A549 treated with Hydrocortisone at 1 μM for 4 hours (cell line): ENCODE data around the gene SLC22A5. TPM values are rescaled to one million over a fixed set of nuclear protein-coding genes. Genes with fewer than 3 reads are reported as not detected.

ENCODE experiments used
- total RNA-seq: library from RNA; stranded (reverse); fragments of 200-300 nt; extraction: Qiagen RNA extraction; gene quantifications from 5 replicates; pipeline ENCODE4 v1.2.3, GENCODE V29; 2022

Gene SLC22A5
- 53.6 to 66.8 TPM (median 60.8 TPM) in 5 replicates for total RNA-seq

DNA sequence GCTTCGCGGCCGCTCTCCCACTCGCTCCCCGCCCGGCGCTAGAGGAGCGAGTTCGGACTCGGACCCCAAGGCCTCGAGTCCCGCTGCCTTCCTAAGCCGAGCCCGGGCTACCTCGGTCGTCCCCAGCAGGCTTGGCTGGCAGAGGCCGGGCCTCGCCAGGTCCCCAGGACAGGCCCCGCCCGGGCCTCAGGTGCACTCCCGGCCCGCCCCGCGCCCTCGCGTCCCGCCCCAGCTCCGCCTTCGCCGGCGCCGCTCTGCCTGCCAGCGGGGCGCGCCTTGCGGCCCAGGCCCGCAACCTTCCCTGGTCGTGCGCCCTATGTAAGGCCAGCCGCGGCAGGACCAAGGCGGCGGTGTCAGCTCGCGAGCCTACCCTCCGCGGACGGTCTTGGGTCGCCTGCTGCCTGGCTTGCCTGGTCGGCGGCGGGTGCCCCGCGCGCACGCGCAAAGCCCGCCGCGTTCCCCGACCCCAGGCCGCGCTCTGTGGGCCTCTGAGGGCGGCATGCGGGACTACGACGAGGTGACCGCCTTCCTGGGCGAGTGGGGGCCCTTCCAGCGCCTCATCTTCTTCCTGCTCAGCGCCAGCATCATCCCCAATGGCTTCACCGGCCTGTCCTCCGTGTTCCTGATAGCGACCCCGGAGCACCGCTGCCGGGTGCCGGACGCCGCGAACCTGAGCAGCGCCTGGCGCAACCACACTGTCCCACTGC lies at the start of gene SLC22A5:
Gene SLC22A5 (plus strand): TSS at position 237 of the 707 bp plus-strand sequence. CDS start 263 bp downstream, at position 500.

Other genes with a start within 250 kb of the SLC22A5 start
- 46.6 to 60.7 TPM (median 53.1 TPM) in 5 replicates for gene P4HA2, start 141.9 kb upstream of the SLC22A5 start, total RNA-seq
- 0.13 to 1.3 TPM (median 0.58 TPM) in 5 replicates for gene PDLIM4, start 112.0 kb upstream of the SLC22A5 start, total RNA-seq
- gene SLC22A4, start 75.3 kb upstream of the SLC22A5 start, total RNA-seq = 4.9 to 6.4 TPM (median 6.0 TPM) in 5 replicates
- 28.1 to 35.9 TPM (median 33.9 TPM) in 5 replicates for gene IRF1, start 121.1 kb downstream of the SLC22A5 start, total RNA-seq
- not detected in 5 replicates for gene IL5, start 173.8 kb downstream of the SLC22A5 start, total RNA-seq
- gene RAD50, start 187.3 kb downstream of the SLC22A5 start, total RNA-seq = 24.5 to 37.7 TPM (median 28.1 TPM) in 5 replicates